ENCODE results near the gene ERICH6B.

- TF ChIP-seq CTCF (IDR thresholded peaks at IDR 0.05) (no peak), POLR2A (IDR thresholded peaks at IDR 0.05) (no peak)
Measured at GRCh38 chr13:45541806-45542205, 73.7 kb downstream of the ERICH6B start.
